Neural progenitor cell (in vitro differentiated cells): ENCODE results near the gene SCAMP4. TPM values are rescaled to one million over a fixed set of nuclear protein-coding genes. Genes with fewer than 3 reads are reported as not detected.

ENCODE experiments used
- DNase-seq: peaks from one replicate; pipeline ENCODE4 v3.0.0-alpha.2; 2016; ENCODE audit warnings: low spot score
- H2AFZ ChIP-seq: fragments of 200-600 bp; sonication (generic); replicated peaks from 2 replicates; pipeline ENCODE4 v1.6.1; 2016; ENCODE audit warnings: antibody characterized with exemption
- H3F3A ChIP-seq: fragments of 200-600 bp; sonication (generic); 2 replicates; pipeline ENCODE4 v1.6.1; 2016; ENCODE audit warnings: antibody characterized with exemption, low read depth
- H3K27ac ChIP-seq: fragments of 200-600 bp; sonication (generic); 2 replicates; pipeline ENCODE4 v1.5.1; 2016; ENCODE audit warnings: mild to moderate bottlenecking
- H3K27me3 ChIP-seq: fragments of 200-600 bp; sonication (generic); 2 replicates; pipeline ENCODE4 v1.6.1; 2016; ENCODE audit warnings: mild to moderate bottlenecking, moderate library complexity
- H3K36me3 ChIP-seq: fragments of 200-600 bp; sonication (generic); 2 replicates; pipeline ENCODE4 v1.5.1; 2016
- H3K4me1 ChIP-seq: fragments of 200-600 bp; sonication (generic); 2 replicates; pipeline ENCODE4 v1.6.1; 2016; ENCODE audit warnings: mixed run types
- H3K4me2 ChIP-seq: fragments of 200-600 bp; sonication (generic); 2 replicates; pipeline ENCODE4 v1.6.1; 2016
- H3K4me3 ChIP-seq: fragments of 200-600 bp; sonication (generic); 2 replicates; pipeline ENCODE4 v1.5.1; 2016
- H3K79me2 ChIP-seq: fragments of 200-600 bp; sonication (generic); 2 replicates; pipeline ENCODE4 v1.6.1; 2016; ENCODE audit warnings: low read depth
- H3K9ac ChIP-seq: fragments of 200-600 bp; sonication (generic); 2 replicates; pipeline ENCODE4 v1.6.1; 2016
- H3K9me3 ChIP-seq: fragments of 200-600 bp; sonication (generic); 2 replicates; pipeline ENCODE4 v1.5.1; 2016; ENCODE audit warnings: low read depth
- H4K20me1 ChIP-seq: fragments of 200-600 bp; sonication (generic); 2 replicates; pipeline ENCODE4 v1.6.1; 2016; ENCODE audit warnings: low read depth
- H3K27ac Mint-ChIP-seq: 3 replicates; pipeline ENCODE4 v1.8.0; 2021; ENCODE audit warnings: mixed read lengths
- H3K27me3 Mint-ChIP-seq: 2 replicates; pipeline ENCODE4 v1.8.0; 2022; ENCODE audit warnings: low read depth, mild to moderate bottlenecking, inconsistent platforms, moderate library complexity, mixed read lengths; ENCODE audit not compliant: insufficient read depth
- H3K36me3 Mint-ChIP-seq: 3 replicates; pipeline ENCODE4 v1.8.0; 2021; ENCODE audit warnings: mixed read lengths
- H3K4me1 Mint-ChIP-seq: 3 replicates; pipeline ENCODE4 v1.8.0; 2021; ENCODE audit warnings: mixed read lengths
- H3K4me3 Mint-ChIP-seq: 3 replicates; pipeline ENCODE4 v1.8.0; 2021; ENCODE audit warnings: mild to moderate bottlenecking, moderate library complexity, mixed read lengths
- H3K9me3 Mint-ChIP-seq: 3 replicates; pipeline ENCODE4 v1.8.0; 2020; ENCODE audit warnings: mixed read lengths
- CTCF ChIP-seq: fragments of 200-600 bp; sonication (generic); IDR thresholded peaks from 2 replicates; pipeline ENCODE4 v1.5.1; 2017; ENCODE audit warnings: antibody characterized with exemption, mild to moderate bottlenecking
- EZH2 ChIP-seq: fragments of 200-600 bp; sonication (generic); IDR thresholded peaks from 2 replicates; pipeline ENCODE4 v1.6.1; 2017; ENCODE audit warnings: antibody characterized with exemption, mild to moderate bottlenecking, moderate library complexity
- EZH2phosphoT487 ChIP-seq: fragments of 200-600 bp; sonication (generic); IDR thresholded peaks from 2 replicates; pipeline ENCODE4 v1.6.1; 2017; ENCODE audit warnings: antibody characterized with exemption
- total RNA-seq: library from RNA; depleted of rRNA; stranded (reverse); fragments of >200 nt; gene quantifications from 2 replicates; pipeline ENCODE4 v1.2.3, GENCODE V29; 2015; ENCODE audit warnings: low replicate concordance

SCAMP4 gene
- total RNA-seq, 1 donor from 2014 or later, result 11.5 TPM

GRCh38 chr19:1908364-1908678 is 3.1 kb downstream of the SCAMP4 start:
- no peaks in the 10 kb centered on the region for H3K9me3 ChIP-seq
- TF ChIP-seq EZH2phosphoT487, result no peak
- no peak for TF ChIP-seq EZH2
- no peak for TF ChIP-seq CTCF
- H3K27me3 Mint-ChIP-seq, result peaks cover 6% of the 10 kb centered on the region
- no peak overlapping the region for H3K27ac Mint-ChIP-seq
- H3K4me1 Mint-ChIP-seq, result peaks cover 22% of the 10 kb centered on the region
- DNase-seq, result no peak
- H4K20me1 ChIP-seq, result peaks cover 63% of the 10 kb centered on the region
- H3K27ac ChIP-seq, result no peak overlapping the region
- H3K36me3 Mint-ChIP-seq, result peaks cover 7% of the 10 kb centered on the region
- no peaks in the 10 kb centered on the region for H3K9me3 Mint-ChIP-seq
- H3K4me3 Mint-ChIP-seq, result no peak overlapping the region
- peaks cover 23% of the 10 kb centered on the region for H3F3A ChIP-seq
- H2AFZ ChIP-seq, result no peak overlapping the region
- H3K4me1 ChIP-seq, result peaks cover 13% of the 10 kb centered on the region
- H3K27me3 ChIP-seq, result no peaks in the 10 kb centered on the region
- peaks cover 78% of the 10 kb centered on the region for H3K79me2 ChIP-seq
- no peak overlapping the region for H3K9ac ChIP-seq
- no peak overlapping the region for H3K4me2 ChIP-seq
- H3K36me3 ChIP-seq, result no peaks in the 10 kb centered on the region
- no peak overlapping the region for H3K4me3 ChIP-seq

DNA sequence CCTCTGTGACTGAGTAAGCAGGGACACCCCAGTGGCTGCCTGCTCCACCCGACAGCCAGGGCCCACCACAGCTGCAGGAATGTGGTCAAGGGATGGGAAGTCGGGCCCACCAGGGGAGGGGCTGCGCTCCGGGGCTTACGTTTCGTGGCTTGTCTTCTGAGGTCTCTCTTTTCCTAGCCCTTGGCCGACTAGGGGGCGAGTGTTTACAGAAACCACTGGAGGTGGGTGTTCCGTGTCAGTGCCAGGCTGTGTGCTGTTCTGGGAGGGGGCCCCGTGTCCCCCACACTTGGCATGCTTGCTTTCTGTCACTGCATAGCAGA is 4.5 kb downstream of the SCAMP4 start:
- no peak overlapping the region for H3K4me3 ChIP-seq
- no peak for TF ChIP-seq EZH2
- no peak for TF ChIP-seq EZH2phosphoT487
- TF ChIP-seq CTCF, result no peak
- no peak overlapping the region for H3K27ac ChIP-seq
- peaks cover 92% of the 10 kb centered on the region for H3K79me2 ChIP-seq
- H3K36me3 ChIP-seq, result no peaks in the 10 kb centered on the region
- H3K9me3 Mint-ChIP-seq, result no peaks in the 10 kb centered on the region
- H3K9me3 ChIP-seq, result no peaks in the 10 kb centered on the region
- no peak overlapping the region for H3K4me3 Mint-ChIP-seq
- H3F3A ChIP-seq, result peaks cover 12% of the 10 kb centered on the region
- no peak for DNase-seq
- no peak overlapping the region for H2AFZ ChIP-seq
- peaks cover 77% of the 10 kb centered on the region for H4K20me1 ChIP-seq
- peaks cover 9% of the 10 kb centered on the region for H3K4me1 Mint-ChIP-seq
- peaks cover 5% of the 10 kb centered on the region for H3K27me3 Mint-ChIP-seq
- peaks cover 7% of the 10 kb centered on the region for H3K4me1 ChIP-seq
- H3K27me3 ChIP-seq, result no peaks in the 10 kb centered on the region
- H3K4me2 ChIP-seq, result no peak overlapping the region
- no peak overlapping the region for H3K27ac Mint-ChIP-seq
- H3K9ac ChIP-seq, result no peak overlapping the region
- peaks cover 6% of the 10 kb centered on the region for H3K36me3 Mint-ChIP-seq

- H3K4me2 ChIP-seq, result no peak overlapping the region
- no peak overlapping the region for H2AFZ ChIP-seq
- no peak for DNase-seq
- Mint-ChIP-seq H3K4me1 (peaks cover 9% of the 10 kb centered on the region), H3K27ac (peak overlapping the region; percentile 4), H3K36me3 (peaks cover 6% of the 10 kb centered on the region), H3K27me3 (peaks cover 4% of the 10 kb centered on the region), H3K9me3 (no peaks in the 10 kb centered on the region), H3K4me3 (no peak overlapping the region)
- peaks cover 96% of the 10 kb centered on the region for H3K79me2 ChIP-seq
- peaks cover 6% of the 10 kb centered on the region for H3K4me1 ChIP-seq
- H3K27me3 ChIP-seq, result no peaks in the 10 kb centered on the region
- H3K36me3 ChIP-seq, result no peaks in the 10 kb centered on the region
- H3K9me3 ChIP-seq, result no peaks in the 10 kb centered on the region
- TF ChIP-seq CTCF, result no peak
- TF ChIP-seq EZH2phosphoT487, result no peak
- no peak for TF ChIP-seq EZH2
- peaks cover 80% of the 10 kb centered on the region for H4K20me1 ChIP-seq
- H3F3A ChIP-seq, result peaks cover 10% of the 10 kb centered on the region
- no peak overlapping the region for H3K9ac ChIP-seq
- no peak overlapping the region for H3K4me3 ChIP-seq
- H3K27ac ChIP-seq, result no peak overlapping the region
Observed at GRCh38 chr19:1910177-1910576, 5.0 kb downstream of the SCAMP4 start.

- Histone ChIP-seq H3K79me2 (peaks cover 90% of the 10 kb centered on the region), H2AFZ (no peak overlapping the region), H4K20me1 (peaks cover 78% of the 10 kb centered on the region)
Observed at GRCh38 chr19:1911098-1911497, 5.9 kb downstream of the SCAMP4 start.

More at GRCh38 chr19:1911098-1911497, 5.9 kb downstream of the SCAMP4 start:
- Histone ChIP-seq H3K36me3 (no peaks in the 10 kb centered on the region), H3F3A (peaks cover 5% of the 10 kb centered on the region), H3K27me3 (no peaks in the 10 kb centered on the region), H3K9ac (no peak overlapping the region), H3K4me1 (peaks cover under 1% of the 10 kb centered on the region), H3K4me2 (no peak overlapping the region), H3K4me3 (no peak overlapping the region), H3K27ac (no peak overlapping the region), H3K9me3 (no peaks in the 10 kb centered on the region)
- no peak overlapping the region for H3K27ac Mint-ChIP-seq
- H3K9me3 Mint-ChIP-seq, result no peaks in the 10 kb centered on the region
- H3K27me3 Mint-ChIP-seq, result peaks cover 4% of the 10 kb centered on the region
- no peak for DNase-seq
- H3K36me3 Mint-ChIP-seq, result peaks cover 6% of the 10 kb centered on the region
- TF ChIP-seq CTCF, result no peak
- no peak for TF ChIP-seq EZH2phosphoT487
- H3K4me3 Mint-ChIP-seq, result no peak overlapping the region
- peaks cover 4% of the 10 kb centered on the region for H3K4me1 Mint-ChIP-seq
